GM21786 (cell line): Measurements from ENCODE around the gene SPEG.

Source experiments
- ATAC-seq: cut with Tn5 transposase; IDR thresholded peaks from one replicate; pipeline ENCODE4 v1.9.1; 2021; ENCODE audit not compliant: unreplicated experiment

The SPEG gene

GRCh38 chr2:219494952-219495530 is 60.4 kb downstream of the SPEG start:
- ATAC-seq: no peak

GRCh38 chr2:219495531-219496122 is 61.0 kb downstream of the SPEG start:
- peak; percentile 21 for ATAC-seq

GRCh38 chr2:219496247-219496824 is 61.7 kb downstream of the SPEG start:
- ATAC-seq: no peak

- no peak for ATAC-seq
These were observed 62.3 kb downstream of the SPEG start for GRCh38 chr2:219496825-219497494.

- ATAC-seq: peak; percentile 22
These were observed 63.0 kb downstream of the SPEG start for GRCh38 chr2:219497495-219498279.

GRCh38 chr2:219498280-219499057 is 63.8 kb downstream of the SPEG start, which contains the start of gene GMPPA:
GMPPA (plus strand) TSS chr2:219498891; CDS start chr2:219499976, 1,085 bp downstream.
- peak; percentile 95 for ATAC-seq

GRCh38 chr2:219499058-219499307 is 64.3 kb downstream of the SPEG start:
- no peak for ATAC-seq

GRCh38 chr2:219499555-219499954 is 64.9 kb downstream of the SPEG start:
- ATAC-seq: no peak

- no peak for ATAC-seq
These were observed 65.5 kb downstream of the SPEG start for GRCh38 chr2:219500135-219500534.

GRCh38 chr2:219501849-219502248 is 67.2 kb downstream of the SPEG start:
- no peak for ATAC-seq

- no peak for ATAC-seq
These were observed 68.0 kb downstream of the SPEG start for GRCh38 chr2:219502618-219503017.

- ATAC-seq: no peak
These were observed 70.9 kb downstream of the SPEG start for GRCh38 chr2:219505585-219505984.

GRCh38 chr2:219506153-219506801 is 71.6 kb downstream of the SPEG start:
- ATAC-seq: no peak

GRCh38 chr2:219506802-219507526 is 72.3 kb downstream of the SPEG start:
- no peak for ATAC-seq

- ATAC-seq: no peak
These were observed 73.2 kb downstream of the SPEG start for GRCh38 chr2:219507581-219508443.

- ATAC-seq: no peak
These were observed 73.7 kb downstream of the SPEG start for GRCh38 chr2:219508444-219508734.

- no peak for ATAC-seq
These were observed 74.5 kb downstream of the SPEG start for GRCh38 chr2:219508971-219509779.
